Measurements from ENCODE around the gene PROCA1. TPM values are rescaled to one million over a fixed set of nuclear protein-coding genes. Genes with fewer than 3 reads are reported as not detected.

PROCA1 gene
- polyA plus RNA-seq, 1 experiment = 0.52 TPM

DNA sequence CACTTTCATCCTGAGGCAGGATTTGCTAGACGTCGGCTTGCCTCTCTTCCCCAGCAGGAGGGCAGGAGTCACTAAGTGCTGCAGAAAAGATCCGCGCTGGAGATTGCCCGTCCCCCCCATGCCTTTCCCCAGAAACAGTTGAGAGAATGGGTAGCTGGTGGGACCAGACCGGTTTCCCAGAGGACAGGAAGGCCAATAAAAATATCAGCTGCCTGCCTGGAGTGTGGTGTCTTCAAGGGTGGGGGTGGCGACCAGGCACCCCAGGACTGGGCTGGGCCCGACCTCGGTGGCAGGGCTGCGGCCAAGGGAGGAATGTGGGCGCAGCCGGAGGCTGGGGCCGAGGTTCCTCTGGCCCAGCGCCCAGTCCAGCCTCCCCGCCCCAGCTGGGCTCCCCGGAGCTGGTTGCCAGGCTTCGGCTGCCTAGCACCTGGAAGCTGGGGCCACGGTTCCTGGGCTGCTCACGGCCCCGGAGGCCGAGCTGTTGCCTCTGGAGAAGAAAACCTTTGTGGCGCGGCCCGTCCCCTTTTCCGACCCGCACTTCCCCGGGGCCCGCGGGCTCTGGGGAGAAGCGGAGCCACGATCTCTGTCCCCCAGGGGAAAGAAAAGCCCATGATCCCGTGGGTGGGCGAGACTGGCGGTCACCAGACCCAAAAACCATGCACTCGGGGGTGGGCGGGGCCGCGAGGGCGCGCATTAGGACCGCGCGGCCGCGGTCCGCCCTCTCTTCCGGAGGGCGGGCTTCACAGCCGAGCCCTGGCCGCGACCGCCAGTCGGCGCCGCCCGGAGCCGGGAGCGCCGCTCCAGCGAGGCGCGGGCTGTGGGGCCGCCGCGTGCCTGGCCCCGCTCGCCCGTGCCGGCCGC lies 31.8 kb upstream of the PROCA1 start, which contains the start of gene TRAF4:
Gene TRAF4 (plus strand): TSS at position 769 of the 861 bp plus-strand sequence. CDS start 102 bp downstream, outside the sequence.
- peak within 1 kb of the TSS; percentile 95 for H3K27ac ChIP-seq (ENCODE audit: low read depth, low read length)
- H3K9me3 ChIP-seq (ENCODE audit: control insufficient read depth, insufficient read depth, low read length) = peaks cover 4% of the 10 kb centered on the region; the same call in 1 of the 2 replicates
- DNase-seq (ENCODE audit: low read depth, low spot score) = no peak
- H3K4me3 ChIP-seq (ENCODE audit: low read depth, low read length) = peak within 1 kb of the TSS; percentile 88
- POLR2A ChIA-PET = interaction anchor here (1.3 to 6.6 kb wide), 3 partner anchors 16 to 24 kb away, joined by 4 to 93 read pairs (median 5); partner anchors contain the start of genes NEK8, RPL23A and TLCD1
- TF ChIP-seq CTCF (IDR thresholded peaks at IDR 0.05; ENCODE audit: low read depth, low read length) = 0 out of 2 replicates have a peak, but pooled peaks have one; percentile 5
- CTCF ChIA-PET = interaction anchor here (0.5 to 15.1 kb wide), 4 partner anchors 16 to 31 kb away, joined by 3 to 193 read pairs (median 4); partner anchors contain the start of genes NEK8 and TLCD1
- H3K27me3 ChIP-seq (ENCODE audit: control insufficient read depth, insufficient read depth, low read length) = no peaks in the 10 kb centered on the region

- Histone ChIP-seq H3K9me3 (ENCODE audit: control insufficient read depth, insufficient read depth, low read length) (peaks cover 9% of the 10 kb centered on the region), H3K27me3 (ENCODE audit: control insufficient read depth, insufficient read depth, low read length) (no peaks in the 10 kb centered on the region), H3K27ac (ENCODE audit: low read depth, low read length) (no peak overlapping the region), H3K4me3 (ENCODE audit: low read depth, low read length) (no peak overlapping the region)
- no peak for TF ChIP-seq CTCF (IDR thresholded peaks at IDR 0.05; ENCODE audit: low read depth, low read length)
- no peak for DNase-seq (ENCODE audit: low read depth, low spot score)
- ChIA-PET POLR2A (interaction anchor here (6.6 kb wide), 1 partner anchor 15 kb away, joined by 93 read pairs; the partner anchor contains the start of genes NEK8 and TLCD1), CTCF (interaction anchor here (0.6 to 15.1 kb wide), 4 partner anchors 8 to 26 kb away, joined by 3 to 193 read pairs (median 5); partner anchors contain the start of genes NEK8 and TLCD1)
These were observed 30.0 kb upstream of the PROCA1 start for GRCh38 chr17:28741358-28742349.

GRCh38 chr17:28740406-28741357 lies 29.0 kb upstream of the PROCA1 start:
- no peak overlapping the region for H3K27ac ChIP-seq (ENCODE audit: low read depth, low read length)
- no peak for TF ChIP-seq CTCF (IDR thresholded peaks at IDR 0.05; ENCODE audit: low read depth, low read length)
- ChIA-PET POLR2A (interaction anchor here (0.6 kb wide), 1 partner anchor 704 kb away, joined by 6 read pairs; no protein-coding TSS in a partner anchor), CTCF (interaction anchor here (1.6 to 15.1 kb wide), 3 partner anchors 9 to 23 kb away, joined by 4 to 193 read pairs (median 6); partner anchors contain the start of genes NEK8 and TLCD1)
- DNase-seq (ENCODE audit: low read depth, low spot score) = no peak
- peaks cover 9% of the 10 kb centered on the region for H3K9me3 ChIP-seq (ENCODE audit: control insufficient read depth, insufficient read depth, low read length)
- no peak overlapping the region for H3K4me3 ChIP-seq (ENCODE audit: low read depth, low read length)
- H3K27me3 ChIP-seq (ENCODE audit: control insufficient read depth, insufficient read depth, low read length) = no peaks in the 10 kb centered on the region

DNA sequence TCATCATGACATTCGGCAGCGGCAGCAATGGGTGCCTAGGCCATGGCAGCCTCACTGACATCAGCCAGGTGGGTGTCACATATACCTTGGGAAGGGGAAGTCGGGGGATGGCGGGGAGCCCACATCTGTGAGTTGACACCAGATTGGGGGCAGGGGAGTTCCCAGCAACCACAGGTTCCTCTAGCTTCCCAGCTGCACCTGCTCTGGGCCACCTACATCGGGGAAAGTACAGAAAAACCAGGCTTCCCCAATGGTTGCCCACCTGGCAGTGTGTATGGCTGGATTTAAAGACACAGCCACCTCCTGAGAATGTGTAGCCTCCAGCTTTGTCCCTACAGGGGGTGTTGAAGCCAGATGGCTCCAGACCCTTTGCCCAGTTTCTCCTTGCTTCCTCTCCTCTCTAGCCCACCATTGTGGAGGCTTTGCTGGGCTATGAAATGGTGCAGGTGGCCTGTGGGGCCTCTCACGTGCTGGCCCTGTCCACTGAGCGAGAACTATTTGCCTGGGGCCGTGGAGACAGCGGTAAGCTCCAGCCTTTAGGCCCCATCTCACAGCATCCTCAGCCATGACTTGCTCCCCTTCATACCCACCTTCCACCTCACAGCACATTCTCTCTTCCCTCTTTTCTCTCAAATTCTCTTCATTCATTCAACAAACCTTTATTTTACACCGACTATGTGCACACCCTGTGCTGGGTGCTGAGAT lies 27.1 kb upstream of the PROCA1 start:
- TF ChIP-seq CTCF (IDR thresholded peaks at IDR 0.05; ENCODE audit: low read depth, low read length) = no peak
- H3K27ac ChIP-seq (ENCODE audit: low read depth, low read length) = no peak overlapping the region
- no peaks in the 10 kb centered on the region for H3K27me3 ChIP-seq (ENCODE audit: control insufficient read depth, insufficient read depth, low read length)
- H3K4me3 ChIP-seq (ENCODE audit: low read depth, low read length) = no peak overlapping the region
- DNase-seq (ENCODE audit: low read depth, low spot score) = no peak
- ChIA-PET POLR2A (interaction anchor here (1.0 kb wide), 1 partner anchor 19 kb away, joined by 3 read pairs; the partner anchor contains the start of gene RPL23A), CTCF (no interaction called here)
- peaks cover 9% of the 10 kb centered on the region for H3K9me3 ChIP-seq (ENCODE audit: control insufficient read depth, insufficient read depth, low read length)

Measured in AG04450 (cell line).